Neutrophil (primary cell): Measurements from ENCODE around the gene SYCE3.

ENCODE experiments used
- H3K27ac ChIP-seq: fragments of 200-600 bp; sonication (generic); 2 replicates; pipeline ENCODE4 v1.5.1; 2016; ENCODE audit warnings: mild to moderate bottlenecking, moderate library complexity
- H3K27me3 ChIP-seq: fragments of 200-600 bp; sonication (generic); 2 replicates; pipeline ENCODE4 v1.6.0; 2016; ENCODE audit warnings: mild to moderate bottlenecking
- H3K36me3 ChIP-seq: fragments of 200-600 bp; sonication (generic); 2 replicates; pipeline ENCODE4 v1.5.1; 2017
- H3K4me1 ChIP-seq, 2 experiments: fragments of 200-600 bp in 1 of 2; sonication (generic) in 1 of 2; 1 replicate in 1 of 2; 2 replicates in 1 of 2; pipeline versions ENCODE4 v1.5.1 to v1.6.1; 2013 to 2016; ENCODE audit warnings: low read depth in 1 of 2, low read length in 1 of 2, mild to moderate bottlenecking in 1 of 2, moderate library complexity in 1 of 2; ENCODE audit not compliant: control insufficient read depth in 1 of 2, insufficient read depth in 1 of 2
- H3K4me3 ChIP-seq, 2 experiments: fragments of 200-600 bp in 1 of 2; sonication (generic) in 1 of 2; 1 replicate in 1 of 2; 2 replicates in 1 of 2; pipeline ENCODE4 v1.5.1; 2013 to 2016; ENCODE audit warnings: low read depth in 1 of 2, low read length in 1 of 2, mild to moderate bottlenecking in 1 of 2, moderate library complexity in 1 of 2
- H3K9me3 ChIP-seq: fragments of 200-600 bp; sonication (generic); 2 replicates; pipeline ENCODE4 v1.5.1; 2016
- TF ChIP-seq, protein P1 (sequence below): fragments of 200-600 bp; sonication (generic); IDR thresholded peaks from 2 replicates; pipeline ENCODE4 v1.5.1; 2016; ENCODE audit warnings: antibody characterized with exemption

Gene SYCE3

DNA sequence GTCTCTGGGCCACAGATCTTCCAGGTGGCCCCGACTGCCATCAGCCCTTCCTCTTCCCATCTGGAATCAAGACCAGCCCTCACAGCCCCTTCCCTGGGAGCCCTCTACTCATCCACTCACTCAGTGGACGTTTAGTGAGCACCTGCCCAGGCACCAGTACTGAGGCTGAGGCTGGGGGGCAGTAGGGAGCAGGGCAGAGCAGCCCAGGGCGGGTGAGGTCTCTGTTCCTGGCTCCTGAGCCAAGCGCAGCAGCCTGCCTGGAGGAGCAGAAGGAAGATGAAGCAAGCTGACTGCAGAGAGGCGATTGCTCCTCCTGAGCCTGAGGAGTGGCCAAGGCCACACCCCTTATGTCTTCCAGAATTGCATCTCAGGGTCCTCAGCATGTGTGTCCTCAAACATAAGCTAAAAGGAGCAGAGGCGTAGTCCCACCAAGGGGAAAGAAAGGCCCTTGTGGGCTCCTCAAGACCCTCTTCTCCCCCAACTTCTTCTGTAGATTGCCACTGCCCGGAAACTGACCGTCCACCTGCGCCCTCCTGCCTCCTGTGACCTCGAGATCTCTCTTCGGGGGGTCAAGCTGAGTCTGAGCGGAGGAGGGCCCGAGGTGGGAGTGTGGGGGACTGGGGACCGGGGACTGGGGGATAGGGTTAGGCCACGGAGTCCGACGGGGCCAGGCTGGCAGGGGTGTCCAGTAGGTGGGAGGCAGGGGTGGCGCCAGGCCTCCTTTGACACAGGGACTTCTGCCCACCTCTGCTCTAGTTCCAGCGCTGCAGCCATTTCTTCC is 43.6 kb upstream of the SYCE3 start:
- Histone ChIP-seq H3K4me3 (no peak overlapping the region), H3K4me1 (no peaks in the 10 kb centered on the region), H3K9me3 (no peaks in the 10 kb centered on the region), H3K27ac (no peak overlapping the region), H3K36me3 (no peaks in the 10 kb centered on the region), H3K27me3 (peaks cover 100% of the 10 kb centered on the region)
- TF ChIP-seq, protein P1, sequence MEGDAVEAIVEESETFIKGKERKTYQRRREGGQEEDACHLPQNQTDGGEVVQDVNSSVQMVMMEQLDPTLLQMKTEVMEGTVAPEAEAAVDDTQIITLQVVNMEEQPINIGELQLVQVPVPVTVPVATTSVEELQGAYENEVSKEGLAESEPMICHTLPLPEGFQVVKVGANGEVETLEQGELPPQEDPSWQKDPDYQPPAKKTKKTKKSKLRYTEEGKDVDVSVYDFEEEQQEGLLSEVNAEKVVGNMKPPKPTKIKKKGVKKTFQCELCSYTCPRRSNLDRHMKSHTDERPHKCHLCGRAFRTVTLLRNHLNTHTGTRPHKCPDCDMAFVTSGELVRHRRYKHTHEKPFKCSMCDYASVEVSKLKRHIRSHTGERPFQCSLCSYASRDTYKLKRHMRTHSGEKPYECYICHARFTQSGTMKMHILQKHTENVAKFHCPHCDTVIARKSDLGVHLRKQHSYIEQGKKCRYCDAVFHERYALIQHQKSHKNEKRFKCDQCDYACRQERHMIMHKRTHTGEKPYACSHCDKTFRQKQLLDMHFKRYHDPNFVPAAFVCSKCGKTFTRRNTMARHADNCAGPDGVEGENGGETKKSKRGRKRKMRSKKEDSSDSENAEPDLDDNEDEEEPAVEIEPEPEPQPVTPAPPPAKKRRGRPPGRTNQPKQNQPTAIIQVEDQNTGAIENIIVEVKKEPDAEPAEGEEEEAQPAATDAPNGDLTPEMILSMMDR, result no peak

DNA sequence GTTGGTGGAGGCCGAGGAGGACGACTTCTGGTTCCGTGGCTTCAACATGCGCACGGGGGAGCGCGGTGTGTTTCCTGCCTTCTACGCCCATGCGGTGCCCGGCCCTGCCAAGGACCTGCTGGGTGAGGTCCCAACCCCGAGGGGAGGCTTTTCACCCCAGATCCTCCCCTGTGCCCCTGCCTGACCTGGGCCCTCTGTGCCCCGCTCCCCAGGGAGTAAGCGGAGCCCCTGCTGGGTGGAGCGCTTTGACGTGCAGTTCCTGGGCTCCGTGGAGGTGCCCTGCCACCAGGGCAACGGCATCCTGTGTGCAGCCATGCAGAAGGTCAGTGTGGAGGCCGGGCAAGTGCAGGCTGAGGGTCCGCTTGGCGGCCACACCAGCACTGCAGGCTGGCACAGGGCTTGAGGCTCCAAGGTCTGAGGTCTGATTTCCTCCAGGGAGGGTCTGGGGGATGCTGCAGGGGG is 42.9 kb upstream of the SYCE3 start:
- peaks cover 100% of the 10 kb centered on the region for H3K27me3 ChIP-seq
- H3K4me3 ChIP-seq, result no peak overlapping the region

DNA sequence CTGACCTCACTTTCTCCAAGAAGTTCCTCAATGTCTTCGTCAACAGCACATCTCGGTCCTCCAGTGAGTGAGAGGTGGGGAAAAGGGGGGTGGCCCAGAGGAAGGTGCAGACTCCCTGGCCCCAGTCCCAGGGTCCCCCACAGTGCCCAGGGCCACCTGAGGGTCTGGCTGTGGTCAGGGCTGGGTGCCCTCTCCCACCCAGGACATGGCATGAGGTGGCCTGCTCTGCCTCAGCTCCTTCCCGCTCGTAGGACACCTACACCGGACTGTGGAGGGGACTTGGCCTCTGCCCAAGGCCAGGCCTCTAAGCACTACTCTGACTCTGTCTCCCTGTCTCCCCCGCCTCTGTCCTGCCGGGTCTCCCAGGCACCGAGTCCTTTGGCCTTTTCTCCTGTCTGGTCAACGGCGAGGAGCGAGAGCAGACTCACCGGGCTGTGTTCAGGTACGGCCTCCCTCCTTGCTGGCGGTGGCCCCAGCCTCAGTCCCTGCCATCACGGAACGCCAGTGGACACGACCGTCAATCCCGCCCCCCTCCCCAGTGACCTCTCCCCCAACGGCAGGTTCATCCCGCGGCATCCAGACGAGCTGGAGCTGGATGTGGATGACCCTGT is 42.4 kb upstream of the SYCE3 start:
- H3K27me3 ChIP-seq, result peaks cover 100% of the 10 kb centered on the region
- no peak overlapping the region for H3K4me3 ChIP-seq
- no peaks in the 10 kb centered on the region for H3K9me3 ChIP-seq
- H3K27ac ChIP-seq, result no peak overlapping the region
- peaks cover 0 to 7% of the 10 kb centered on the region in 2 experiments for H3K4me1 ChIP-seq
- TF ChIP-seq, protein P1, result no peak
- H3K36me3 ChIP-seq, result no peaks in the 10 kb centered on the region

More for the DNA sequence above, 42.9 kb upstream of the SYCE3 start:
- TF ChIP-seq, protein P1, result no peak
- Histone ChIP-seq H3K36me3 (no peaks in the 10 kb centered on the region), H3K27ac (no peak overlapping the region), H3K9me3 (no peaks in the 10 kb centered on the region), H3K4me1 (peaks cover 0 to 3% of the 10 kb centered on the region in 2 experiments)

DNA sequence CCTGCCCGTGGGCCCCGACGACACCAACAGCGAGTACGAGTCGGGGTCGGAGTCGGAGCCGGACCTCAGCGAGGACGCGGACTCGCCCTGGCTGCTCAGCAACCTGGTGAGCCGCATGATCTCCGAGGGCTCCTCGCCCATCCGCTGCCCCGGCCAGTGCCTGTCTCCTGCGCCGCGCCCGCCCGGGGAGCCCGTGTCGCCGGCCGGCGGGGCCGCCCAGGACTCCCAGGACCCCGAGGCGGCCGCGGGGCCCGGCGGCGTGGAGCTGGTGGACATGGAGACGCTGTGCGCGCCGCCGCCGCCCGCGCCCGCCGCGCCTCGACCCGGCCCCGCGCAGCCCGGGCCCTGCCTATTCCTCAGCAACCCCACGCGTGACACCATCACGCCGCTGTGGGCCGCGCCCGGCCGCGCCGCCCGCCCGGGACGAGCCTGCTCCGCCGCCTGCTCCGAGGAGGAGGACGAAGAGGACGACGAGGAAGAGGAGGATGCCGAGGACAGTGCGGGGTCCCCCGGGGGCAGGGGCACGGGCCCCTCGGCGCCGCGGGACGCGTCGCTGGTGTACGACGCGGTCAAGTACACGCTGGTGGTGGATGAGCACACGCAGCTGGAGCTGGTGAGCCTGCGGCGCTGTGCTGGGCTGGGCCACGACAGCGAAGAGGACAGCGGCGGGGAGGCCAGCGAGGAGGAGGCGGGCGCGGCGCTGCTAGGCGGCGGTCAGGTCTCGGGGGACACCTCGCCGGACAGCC is 41.7 kb upstream of the SYCE3 start:
- H3K36me3 ChIP-seq, result no peaks in the 10 kb centered on the region
- no peaks in the 10 kb centered on the region for H3K9me3 ChIP-seq
- peaks cover 0 to 8% of the 10 kb centered on the region in 2 experiments for H3K4me1 ChIP-seq
- no peak overlapping the region for H3K27ac ChIP-seq
- TF ChIP-seq, protein P1, result no peak
- peaks cover 100% of the 10 kb centered on the region for H3K27me3 ChIP-seq
- no peak overlapping the region for H3K4me3 ChIP-seq

DNA sequence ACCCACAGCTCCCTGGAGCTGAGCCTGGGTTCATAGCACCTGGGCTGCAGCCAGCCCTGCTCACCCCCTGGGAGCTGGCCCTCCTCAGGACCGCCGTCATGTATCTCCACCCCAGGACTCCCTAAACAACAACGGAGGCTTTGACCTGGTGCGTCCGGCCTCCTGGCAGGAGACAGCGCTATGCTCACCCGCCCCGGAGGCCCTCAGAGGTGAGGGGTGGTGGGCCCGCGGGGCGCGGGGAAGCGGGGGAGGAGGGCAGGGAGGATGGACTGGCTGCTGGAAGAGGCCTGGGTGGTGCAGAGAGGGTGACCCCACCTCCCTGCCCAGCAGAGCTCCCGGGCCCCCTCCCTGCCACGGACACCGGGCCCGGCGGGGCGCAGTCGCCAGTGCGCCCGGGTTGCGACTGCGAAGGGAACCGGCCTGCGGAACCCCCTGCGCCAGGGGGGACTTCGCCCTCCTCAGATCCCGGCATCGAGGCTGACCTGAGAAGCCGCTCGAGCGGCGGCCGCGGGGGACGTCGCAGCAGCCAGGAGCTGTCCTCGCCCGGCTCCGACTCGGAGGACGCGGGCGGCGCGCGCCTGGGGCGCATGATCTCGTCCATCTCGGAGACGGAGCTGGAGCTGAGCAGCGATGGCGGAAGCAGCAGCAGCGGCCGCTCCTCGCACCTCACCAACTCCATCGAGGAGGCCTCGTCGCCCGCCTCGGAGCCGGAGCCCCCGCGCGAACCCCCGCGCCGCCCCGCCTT is 41.0 kb upstream of the SYCE3 start:
- Histone ChIP-seq H3K4me1 (peaks cover 0 to 8% of the 10 kb centered on the region in 2 experiments), H3K27me3 (peaks cover 100% of the 10 kb centered on the region), H3K4me3 (no peak overlapping the region), H3K36me3 (no peaks in the 10 kb centered on the region), H3K27ac (no peak overlapping the region), H3K9me3 (no peaks in the 10 kb centered on the region)
- TF ChIP-seq, protein P1, result no peak
